Stomach (tissue), 9 donors: ENCODE data around the gene BPHL. TPM values are rescaled to one million over a fixed set of nuclear protein-coding genes. Genes with fewer than 3 reads are reported as not detected.

Source experiments
- DNase-seq, 2 donors: peaks; one replicate each; pipeline versions ENCODE4 v3.0.0 to v3.0.0-alpha.2; 2013 to 2019
- H3K27ac ChIP-seq, 5 donors: fragments of 200-600 bp in 4 of 5; sonication (generic) in 4 of 5; one replicate each; pipeline ENCODE4 v1.5.1; 2013 to 2019; ENCODE audit warnings: mild to moderate bottlenecking in 1 of 5, moderate library complexity in 1 of 5
- H3K27me3 ChIP-seq, 3 donors: fragments of 200-600 bp; sonication (generic); one replicate each; pipeline ENCODE4 v1.5.1; 2017 to 2019; ENCODE audit warnings: mixed run types in 1 of 3
- H3K36me3 ChIP-seq, 4 donors: fragments of 200-600 bp; sonication (generic); 1 replicate in 3 of 4; 2 replicates in 1 of 4; pipeline ENCODE4 v1.5.1; 2016 to 2019
- H3K4me1 ChIP-seq, 4 donors: fragments of 200-600 bp; sonication (generic); one replicate each; pipeline ENCODE4 v1.5.1; 2016 to 2019
- H3K4me3 ChIP-seq, 4 donors: fragments of 200-600 bp; sonication (generic) in 3 of 4; one replicate each; pipeline ENCODE4 v1.5.1; 2016 to 2019; ENCODE audit warnings: mild to moderate bottlenecking in 1 of 4
- H3K9me3 ChIP-seq, 4 donors: fragments of 200-600 bp; sonication (generic); one replicate each; pipeline ENCODE4 v1.5.1; 2016 to 2019
- EP300 ChIP-seq: sonication (generic); formaldehyde crosslinking; IDR thresholded peaks from one replicate; pipeline ENCODE4 v1.6.1; 2017; ENCODE audit warnings: antibody characterized with exemption
- POLR2A ChIP-seq, 4 donors: fragments of 450-650 bp; IDR thresholded peaks; one replicate each; pipeline ENCODE4 v1.6.1; 2016; ENCODE audit warnings: antibody characterized with exemption in 4 of 4, control low read depth in 2 of 4, mild to moderate bottlenecking in 1 of 4, moderate library complexity in 1 of 4
- POLR2AphosphoS5 ChIP-seq, 3 donors: sonication (generic); formaldehyde crosslinking; IDR thresholded peaks; one replicate each; pipeline ENCODE4 v1.6.1; 2016; ENCODE audit warnings: antibody characterized with exemption in 3 of 3
- WGBS, 5 donors: extraction: QIAGEN DNeasy Blood & Tissue Kit in 3 of 5; methylation state at CpG; one replicate each; pipeline versions ENCODE4 v1.1.5 to v1.1.7; 2013 to 2018; 5-methylcytosine and 5-hydroxymethylcytosine counted together
- intact Hi-C: fragments of 100-400 bp; cut with DNase I; formaldehyde crosslinking; loops from one replicate; pipeline ENCODE4 v1.15.1; 2023; ENCODE audit warnings: low total_unique reads
- polyA plus RNA-seq, 3 donors: library from polyadenylated mRNA; stranded (reverse); fragments of 200-250 nt; gene quantifications; one replicate each; pipeline ENCODE4 v1.2.3, GENCODE V29; 2013
- total RNA-seq, 5 donors: library from RNA; depleted of rRNA; stranded (reverse); fragments of >200 nt; gene quantifications; one replicate each; pipeline versions ENCODE4 v1.1.0 to v1.2.3, GENCODE V29; 2014 to 2016
- TF ChIP-seq, protein P1 (sequence below), 7 experiments: fragments of 450-650 bp in 4 of 7; fragments of 200-600 bp in 3 of 7; sonication (generic) in 3 of 7; IDR thresholded peaks; one replicate each; pipeline ENCODE4 v1.5.1; 2016 to 2019; ENCODE audit warnings: antibody characterized with exemption in 7 of 7, control low read depth in 2 of 7, mild to moderate bottlenecking in 1 of 7
- donor health status: healthy with polysubstance abuse.
- donor health status: Bipolar disorder and iron deficiency.
- donor health status: healthy.

Gene BPHL
- total and polyA plus RNA-seq, 8 donors = 9.3 to 104 (median 13.1) TPM

DNA sequence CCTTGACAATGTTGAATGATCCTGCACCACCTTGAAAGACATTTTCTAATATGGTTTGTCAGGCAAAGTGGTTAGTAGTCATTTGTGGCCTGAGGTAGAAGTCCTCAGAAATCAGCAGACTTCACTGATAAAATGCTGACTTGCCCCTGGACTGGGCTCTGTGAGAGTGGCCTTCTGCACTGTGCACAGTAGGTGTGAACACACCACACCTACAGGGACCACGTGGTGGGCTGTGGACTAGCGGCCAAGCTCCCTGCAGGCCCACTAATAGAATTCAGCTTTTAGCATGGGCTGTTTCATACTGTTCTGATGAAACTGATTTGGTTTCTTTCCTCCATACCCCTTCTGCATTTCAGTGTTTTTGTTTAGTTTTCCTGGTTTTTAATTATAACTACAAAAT, 7.3 kb downstream of the BPHL start:
- Histone ChIP-seq H3K36me3 (peaks cover 0 to 27% (median 25%) of the 10 kb centered on the region in 4 donors), H3K9me3 (no peaks in the 10 kb centered on the region), H3K27me3 (no peaks in the 10 kb centered on the region), H3K27ac (no peak overlapping the region), H3K4me3 (no peak overlapping the region), H3K4me1 (peaks cover 0 to 4% (median 0%) of the 10 kb centered on the region in 4 donors)
- DNase-seq = no peak
- TF ChIP-seq POLR2A (IDR thresholded peaks at IDR 0.05) = no peak
- no peak for TF ChIP-seq POLR2AphosphoS5 (IDR thresholded peaks at IDR 0.05)
- TF ChIP-seq, protein P1, sequence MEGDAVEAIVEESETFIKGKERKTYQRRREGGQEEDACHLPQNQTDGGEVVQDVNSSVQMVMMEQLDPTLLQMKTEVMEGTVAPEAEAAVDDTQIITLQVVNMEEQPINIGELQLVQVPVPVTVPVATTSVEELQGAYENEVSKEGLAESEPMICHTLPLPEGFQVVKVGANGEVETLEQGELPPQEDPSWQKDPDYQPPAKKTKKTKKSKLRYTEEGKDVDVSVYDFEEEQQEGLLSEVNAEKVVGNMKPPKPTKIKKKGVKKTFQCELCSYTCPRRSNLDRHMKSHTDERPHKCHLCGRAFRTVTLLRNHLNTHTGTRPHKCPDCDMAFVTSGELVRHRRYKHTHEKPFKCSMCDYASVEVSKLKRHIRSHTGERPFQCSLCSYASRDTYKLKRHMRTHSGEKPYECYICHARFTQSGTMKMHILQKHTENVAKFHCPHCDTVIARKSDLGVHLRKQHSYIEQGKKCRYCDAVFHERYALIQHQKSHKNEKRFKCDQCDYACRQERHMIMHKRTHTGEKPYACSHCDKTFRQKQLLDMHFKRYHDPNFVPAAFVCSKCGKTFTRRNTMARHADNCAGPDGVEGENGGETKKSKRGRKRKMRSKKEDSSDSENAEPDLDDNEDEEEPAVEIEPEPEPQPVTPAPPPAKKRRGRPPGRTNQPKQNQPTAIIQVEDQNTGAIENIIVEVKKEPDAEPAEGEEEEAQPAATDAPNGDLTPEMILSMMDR (IDR thresholded peaks at IDR 0.05) = no peak
- no peak for TF ChIP-seq EP300
- intact Hi-C loops = loop anchor here (10.0 kb wide), 1 partner anchor 129 kb away; the partner anchor contains the start of gene PSMG4
- 35 to 55% (median 46%) methylated on average over 2 of the region's 2 CpGs for WGBS, 5 donors

DNA sequence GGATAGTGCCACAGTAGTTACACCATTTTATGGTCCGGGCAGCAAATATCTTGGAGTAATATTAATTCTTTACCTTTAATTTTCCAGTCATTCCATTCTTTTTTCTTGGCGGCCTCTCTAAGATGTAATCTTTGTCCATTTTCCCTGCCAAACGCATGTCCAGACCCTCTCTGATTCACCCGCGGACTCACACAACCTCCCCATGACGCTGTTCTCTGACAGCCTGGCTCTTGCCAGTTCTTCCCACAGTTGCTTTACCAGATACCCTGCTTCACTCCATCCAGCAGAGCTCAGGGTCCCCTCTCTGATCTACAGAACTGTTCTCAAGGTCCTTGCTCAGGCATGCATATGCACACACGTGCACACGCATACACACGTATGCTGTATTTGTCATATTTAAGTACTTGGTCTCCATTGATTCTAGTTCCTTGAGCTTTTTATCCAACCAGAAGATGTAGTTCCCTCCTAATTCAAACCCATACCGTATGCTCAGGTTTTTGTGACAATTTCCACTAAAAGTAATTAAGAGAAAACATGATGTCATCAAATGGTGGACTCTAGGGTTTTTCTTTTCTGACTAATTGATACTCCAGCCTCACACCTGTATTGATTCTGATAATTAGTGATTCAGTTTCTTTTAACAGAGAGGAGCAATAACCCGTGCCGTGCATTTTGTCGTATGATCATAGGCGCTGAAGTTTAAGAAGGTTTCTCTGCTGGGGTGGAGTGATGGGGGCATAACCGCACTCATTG, 10.0 kb downstream of the BPHL start:
- WGBS, 5 donors = 93 to 96% (median 95%) methylated on average over 15 of the region's 15 CpGs
- H3K36me3 ChIP-seq = peaks cover 0 to 54% (median 38%) of the 10 kb centered on the region in 4 donors
- no peak for DNase-seq

DNA sequence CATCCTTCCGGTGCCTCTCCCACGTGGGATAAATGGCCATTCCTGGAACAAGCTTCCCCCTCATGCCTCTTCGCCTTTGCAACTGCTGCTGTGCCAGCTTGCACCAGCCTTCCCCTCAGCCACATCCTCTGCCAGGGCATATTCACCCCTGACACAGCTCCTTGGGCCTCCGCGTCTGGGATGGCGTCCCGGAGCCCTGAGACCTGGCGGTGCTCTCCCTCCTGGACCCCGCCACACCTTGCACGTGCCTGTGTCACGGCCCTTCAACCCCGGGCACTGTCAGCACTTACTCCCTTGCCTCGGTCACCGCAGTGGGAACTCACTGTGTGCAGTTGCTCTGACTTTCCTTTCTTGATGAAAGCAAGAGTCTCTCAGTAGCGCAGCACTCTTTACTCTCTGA, 13.2 kb downstream of the BPHL start:
- H3K4me1 ChIP-seq = peaks cover 9 to 26% (median 12%) of the 10 kb centered on the region in 4 donors
- H3K27ac ChIP-seq = no peak overlapping the region
- WGBS, 5 donors = 91 to 96% (median 94%) methylated on average over 15 of the region's 15 CpGs
- no peaks in the 10 kb centered on the region for H3K9me3 ChIP-seq
- intact Hi-C loops = no loop called here
- no peak for DNase-seq
- no peaks in the 10 kb centered on the region for H3K27me3 ChIP-seq
- TF ChIP-seq POLR2A (IDR thresholded peaks at IDR 0.05) = no peak
- TF ChIP-seq, protein P1 (IDR thresholded peaks at IDR 0.05) = no peak
- no peak for TF ChIP-seq POLR2AphosphoS5 (IDR thresholded peaks at IDR 0.05)
- TF ChIP-seq EP300 = no peak
- H3K4me3 ChIP-seq = no peak overlapping the region
- peaks cover 0 to 64% (median 40%) of the 10 kb centered on the region in 4 donors for H3K36me3 ChIP-seq

More for the DNA sequence above, 10.0 kb downstream of the BPHL start:
- no peak for TF ChIP-seq POLR2A (IDR thresholded peaks at IDR 0.05)
- Histone ChIP-seq H3K27me3 (no peaks in the 10 kb centered on the region), H3K4me1 (peaks cover 0 to 4% (median 0%) of the 10 kb centered on the region in 4 donors), H3K9me3 (no peaks in the 10 kb centered on the region), H3K27ac (no peak overlapping the region), H3K4me3 (no peak overlapping the region)
- intact Hi-C loops = loop anchor here (10.0 kb wide), 1 partner anchor 126 kb away; the partner anchor contains the start of gene PSMG4

DNA sequence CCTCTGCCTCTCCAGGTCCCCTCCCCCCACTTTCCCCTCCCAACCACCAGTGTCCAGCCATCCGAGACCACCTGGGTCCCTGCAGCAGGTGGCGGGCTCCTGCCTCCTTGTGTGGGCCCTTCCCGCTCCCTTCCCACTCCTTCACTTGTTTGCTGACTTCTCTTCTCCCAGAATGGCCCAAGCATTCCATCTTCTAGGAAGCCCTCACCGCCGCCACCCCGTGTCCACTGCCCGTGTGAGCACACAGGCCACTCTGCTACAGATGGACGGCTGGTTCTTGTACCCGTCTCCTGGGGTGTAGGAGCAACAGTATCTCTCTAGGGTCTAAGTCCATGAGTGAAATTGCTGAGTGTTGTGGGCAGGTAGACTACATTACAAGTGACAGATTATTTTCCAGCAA, 15.0 kb downstream of the BPHL start:
- 92 to 95% (median 94%) methylated on average over 9 of the region's 9 CpGs for WGBS, 5 donors
- Histone ChIP-seq H3K4me1 (peaks cover 12 to 36% (median 19%) of the 10 kb centered on the region in 4 donors), H3K27me3 (no peaks in the 10 kb centered on the region), H3K4me3 (no peak overlapping the region), H3K27ac (no peak overlapping the region), H3K36me3 (peaks cover 0 to 78% (median 48%) of the 10 kb centered on the region in 4 donors), H3K9me3 (no peaks in the 10 kb centered on the region)
- no peak for DNase-seq
- no peak for TF ChIP-seq POLR2A (IDR thresholded peaks at IDR 0.05)
- no peak for TF ChIP-seq POLR2AphosphoS5 (IDR thresholded peaks at IDR 0.05)
- TF ChIP-seq, protein P1 (IDR thresholded peaks at IDR 0.05) = no peak
- TF ChIP-seq EP300 = no peak
- intact Hi-C loops = no loop called here
